Stomach (tissue), 4 donors: Measurements from ENCODE around the gene MAP3K14.

Experiments used
- EP300 ChIP-seq: sonication (generic); formaldehyde crosslinking; IDR thresholded peaks from one replicate; pipeline ENCODE4 v1.6.1; 2017; ENCODE audit warnings: antibody characterized with exemption
- POLR2A ChIP-seq, 4 donors: fragments of 450-650 bp; IDR thresholded peaks; one replicate each; pipeline ENCODE4 v1.6.1; 2016; ENCODE audit warnings: antibody characterized with exemption in 4 of 4, control low read depth in 2 of 4, mild to moderate bottlenecking in 1 of 4, moderate library complexity in 1 of 4
- POLR2AphosphoS5 ChIP-seq, 3 donors: sonication (generic); formaldehyde crosslinking; IDR thresholded peaks; one replicate each; pipeline ENCODE4 v1.6.1; 2016; ENCODE audit warnings: antibody characterized with exemption in 3 of 3
- TF ChIP-seq, protein P1 (sequence below), 7 experiments: fragments of 450-650 bp in 4 of 7; fragments of 200-600 bp in 3 of 7; sonication (generic) in 3 of 7; IDR thresholded peaks; one replicate each; pipeline ENCODE4 v1.5.1; 2016 to 2019; ENCODE audit warnings: antibody characterized with exemption in 7 of 7, control low read depth in 2 of 7, mild to moderate bottlenecking in 1 of 7

DNA sequence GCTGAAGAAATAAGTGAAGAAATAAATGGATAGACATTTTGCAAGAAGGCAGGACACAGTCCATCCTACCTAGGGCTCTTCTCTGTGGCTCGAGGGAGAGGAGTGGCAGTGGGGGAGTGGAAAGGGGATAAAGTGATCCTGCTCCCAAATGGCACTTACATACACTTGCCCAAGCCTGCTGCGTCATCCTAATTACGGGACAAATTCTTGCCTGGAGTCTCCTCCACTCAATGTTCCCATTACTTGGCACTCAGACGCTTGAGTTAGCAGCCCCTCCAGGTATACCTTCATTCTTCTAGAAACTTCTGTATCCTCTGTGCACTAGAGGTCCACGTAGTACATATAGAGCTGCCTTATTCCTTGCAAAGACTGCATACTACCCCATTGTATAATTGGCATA lies 15.7 kb upstream of the MAP3K14 start:
- TF ChIP-seq, protein P1, sequence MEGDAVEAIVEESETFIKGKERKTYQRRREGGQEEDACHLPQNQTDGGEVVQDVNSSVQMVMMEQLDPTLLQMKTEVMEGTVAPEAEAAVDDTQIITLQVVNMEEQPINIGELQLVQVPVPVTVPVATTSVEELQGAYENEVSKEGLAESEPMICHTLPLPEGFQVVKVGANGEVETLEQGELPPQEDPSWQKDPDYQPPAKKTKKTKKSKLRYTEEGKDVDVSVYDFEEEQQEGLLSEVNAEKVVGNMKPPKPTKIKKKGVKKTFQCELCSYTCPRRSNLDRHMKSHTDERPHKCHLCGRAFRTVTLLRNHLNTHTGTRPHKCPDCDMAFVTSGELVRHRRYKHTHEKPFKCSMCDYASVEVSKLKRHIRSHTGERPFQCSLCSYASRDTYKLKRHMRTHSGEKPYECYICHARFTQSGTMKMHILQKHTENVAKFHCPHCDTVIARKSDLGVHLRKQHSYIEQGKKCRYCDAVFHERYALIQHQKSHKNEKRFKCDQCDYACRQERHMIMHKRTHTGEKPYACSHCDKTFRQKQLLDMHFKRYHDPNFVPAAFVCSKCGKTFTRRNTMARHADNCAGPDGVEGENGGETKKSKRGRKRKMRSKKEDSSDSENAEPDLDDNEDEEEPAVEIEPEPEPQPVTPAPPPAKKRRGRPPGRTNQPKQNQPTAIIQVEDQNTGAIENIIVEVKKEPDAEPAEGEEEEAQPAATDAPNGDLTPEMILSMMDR (IDR thresholded peaks at IDR 0.05) = no peak
- no peak for TF ChIP-seq POLR2A (IDR thresholded peaks at IDR 0.05)
- TF ChIP-seq EP300 = no peak
- TF ChIP-seq POLR2AphosphoS5 (IDR thresholded peaks at IDR 0.05) = no peak
